ENCODE results near the gene PRAMEF8. TPM values are rescaled to one million over a fixed set of nuclear protein-coding genes. Genes with fewer than 3 reads are reported as not detected.
"Not testable (repeated sequence)": the region's sequence is repeated elsewhere in the genome, so short reads cannot be mapped to it uniquely, and the experiment has no call there.

PRAMEF8 gene
- total RNA-seq, 6 experiments from 2014 or later = 0.49 TPM; not detected in 5

DNA sequence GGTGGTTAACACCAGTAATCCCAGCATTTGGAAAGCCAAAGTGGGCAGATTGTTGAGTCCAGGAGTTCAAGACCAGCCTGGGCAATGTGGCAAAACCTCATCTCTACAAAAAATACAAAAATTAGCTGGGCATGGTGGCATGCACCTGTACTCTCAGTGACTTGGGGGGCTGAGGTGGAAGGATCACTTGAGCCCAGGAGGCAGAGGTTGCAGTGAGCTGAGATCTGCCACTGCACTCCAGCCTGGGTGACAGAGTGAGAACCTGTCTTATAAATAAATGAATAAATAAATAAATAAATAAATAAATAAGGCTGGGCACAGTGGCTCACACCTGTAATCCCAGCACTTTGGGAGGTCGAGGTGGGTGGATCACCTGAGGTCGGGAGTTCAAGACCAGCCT is 52.9 kb downstream of the PRAMEF8 start:
- H3K27me3 ChIP-seq; H3K27ac ChIP-seq; H3K9me3 ChIP-seq; intact Hi-C loops (cut with DNase I); H3K4me3 ChIP-seq; ATAC-seq; H3K36me3 ChIP-seq: not testable (repeated sequence)
- DNase-seq = peak in 1 of 3 donors; percentile 22
- peaks cover 0 to 13% (median 0%) of the 10 kb centered on the region in 4 donors for H3K4me1 ChIP-seq
- WGBS (ENCODE audit: insufficient coverage, low coverage, low lambda C conversion rate, missing lambda C conversion rate) = 43% methylated on average over 2 of the region's 2 CpGs

Small RNAs within 50 kb of the gene (small RNA-seq; reads per million reads assigned to genes)
- gene RNU6-771P = 0 reads per million in 2 experiments

Other genes with a start within 250 kb of the PRAMEF8 start
- gene PRAMEF27, start 228.6 kb downstream of the PRAMEF8 start, total RNA-seq = not detected
- gene HNRNPCL3, start 224.4 kb downstream of the PRAMEF8 start, total RNA-seq = not detected
- not detected for gene PRAMEF25, start 214.4 kb downstream of the PRAMEF8 start, total RNA-seq
- not detected for gene HNRNPCL2, start 168.3 kb downstream of the PRAMEF8 start, total RNA-seq
- not detected for gene PRAMEF26, start 129.1 kb downstream of the PRAMEF8 start, total RNA-seq
- not detected for gene HNRNPCL4, start 119.5 kb downstream of the PRAMEF8 start, total RNA-seq
- not detected for gene PRAMEF9, start 113.3 kb downstream of the PRAMEF8 start, total RNA-seq
- gene PRAMEF13, start 83.7 kb downstream of the PRAMEF8 start, total RNA-seq = not detected
- not detected for gene PRAMEF18, start 59.0 kb downstream of the PRAMEF8 start, total RNA-seq
- gene PRAMEF5, start 30.9 kb downstream of the PRAMEF8 start, total RNA-seq = not detected
- gene PRAMEF33, start 18.4 kb upstream of the PRAMEF8 start, total RNA-seq = 1 to 10 TPM in 2 of 6 experiments, under 1 TPM in 2, not detected in 2; 0.13 to 6.0 (median 1.8) TPM
- not detected for gene PRAMEF15, start 30.4 kb upstream of the PRAMEF8 start, total RNA-seq
- not detected for gene PRAMEF14, start 62.0 kb upstream of the PRAMEF8 start, total RNA-seq
- gene PRAMEF19, start 86.8 kb upstream of the PRAMEF8 start, total RNA-seq = not detected
- not detected for gene PRAMEF17, start 104.5 kb upstream of the PRAMEF8 start, total RNA-seq
- not detected for gene PRAMEF20, start 125.3 kb upstream of the PRAMEF8 start, total RNA-seq
- gene LRRC38, start 228.9 kb upstream of the PRAMEF8 start, total RNA-seq = not detected